GM19452 (cell line): Measurements from ENCODE around the gene GPR32.
"Not testable (repeated sequence)": the region's sequence is repeated elsewhere in the genome, so short reads cannot be mapped to it uniquely, and the experiment has no call there.

Experiments used
- ATAC-seq: cut with Tn5 transposase; IDR thresholded peaks from one replicate; pipeline ENCODE4 v1.9.1; 2021; ENCODE audit not compliant: unreplicated experiment

GPR32 gene

DNA sequence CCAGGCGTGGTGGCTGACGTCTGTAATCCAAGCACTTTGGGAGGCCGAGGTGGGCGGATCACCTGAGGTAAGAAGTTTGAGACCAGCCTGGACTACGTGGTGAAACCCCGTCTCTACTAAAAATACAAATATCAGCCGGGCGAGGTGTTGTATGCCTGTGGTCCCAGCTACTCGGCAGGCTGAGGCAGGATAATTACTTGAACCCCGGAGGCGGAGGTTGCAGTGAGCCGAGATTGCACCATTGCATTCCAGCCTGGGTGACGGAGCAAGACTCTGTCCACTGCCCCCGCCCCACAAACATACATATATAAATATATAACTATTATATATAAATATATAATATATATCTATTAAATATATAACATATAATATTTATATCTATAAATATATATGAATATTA, 23.1 kb upstream of the GPR32 start:
- ATAC-seq: not testable (repeated sequence)

DNA sequence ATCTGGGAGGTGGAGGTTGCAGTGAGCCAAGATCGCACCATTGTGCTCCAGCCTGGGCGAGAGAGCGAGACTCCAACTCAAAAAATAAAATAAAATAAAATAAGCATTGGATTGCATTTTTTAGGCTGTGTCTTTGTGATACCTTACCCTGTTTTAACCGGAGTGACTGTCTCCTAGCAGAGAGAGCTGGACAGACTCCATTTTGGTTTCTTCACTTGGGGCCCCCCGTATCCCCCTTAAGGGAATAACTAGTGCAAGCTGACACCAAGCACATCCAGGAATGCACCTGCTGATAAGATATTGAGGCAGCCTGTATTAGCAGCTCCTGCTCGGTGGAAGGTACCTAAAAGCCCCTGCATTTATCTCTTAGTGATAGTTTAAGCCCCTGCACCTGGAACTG, 20.8 kb upstream of the GPR32 start:
- no peak for ATAC-seq

DNA sequence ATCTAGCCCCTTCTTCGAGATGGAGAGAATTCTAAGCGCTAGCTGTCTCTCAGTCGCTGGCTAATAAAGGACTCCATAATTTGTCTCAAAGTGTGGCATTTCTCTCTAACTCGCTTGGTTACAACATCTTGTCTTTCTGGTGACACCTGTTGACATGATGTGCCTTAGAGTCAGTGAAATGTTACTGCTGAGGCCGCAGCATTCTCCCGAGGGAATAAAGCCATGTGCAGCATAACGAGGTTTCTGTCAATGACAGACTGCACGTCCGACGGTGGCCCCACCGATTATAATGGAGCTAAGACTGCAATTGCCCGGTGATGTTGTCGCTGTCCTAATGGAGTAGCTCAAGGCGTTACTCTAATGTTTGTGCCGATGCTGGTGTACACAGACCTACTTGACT, 20.3 kb upstream of the GPR32 start:
- no peak for ATAC-seq

DNA sequence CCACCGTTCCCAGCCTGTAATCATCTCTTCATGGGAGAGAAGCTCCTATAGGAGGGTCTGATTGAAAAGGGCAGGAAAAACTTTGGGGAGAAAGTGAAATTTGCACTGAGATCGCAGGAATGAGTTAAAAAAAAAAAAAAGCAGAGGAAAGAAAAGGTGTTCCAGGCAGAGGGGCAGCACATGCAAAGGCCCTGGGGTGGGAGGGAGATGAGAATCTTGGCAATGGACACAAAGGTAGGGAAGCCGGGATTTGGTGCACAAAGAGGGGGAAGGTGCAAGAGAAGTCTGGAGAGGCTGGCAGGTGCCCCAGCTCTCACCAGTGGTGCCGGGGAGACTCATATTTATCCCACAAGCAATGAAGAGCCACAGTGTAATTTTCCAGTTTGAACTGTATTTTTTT, 16.4 kb upstream of the GPR32 start:
- no peak for ATAC-seq

DNA sequence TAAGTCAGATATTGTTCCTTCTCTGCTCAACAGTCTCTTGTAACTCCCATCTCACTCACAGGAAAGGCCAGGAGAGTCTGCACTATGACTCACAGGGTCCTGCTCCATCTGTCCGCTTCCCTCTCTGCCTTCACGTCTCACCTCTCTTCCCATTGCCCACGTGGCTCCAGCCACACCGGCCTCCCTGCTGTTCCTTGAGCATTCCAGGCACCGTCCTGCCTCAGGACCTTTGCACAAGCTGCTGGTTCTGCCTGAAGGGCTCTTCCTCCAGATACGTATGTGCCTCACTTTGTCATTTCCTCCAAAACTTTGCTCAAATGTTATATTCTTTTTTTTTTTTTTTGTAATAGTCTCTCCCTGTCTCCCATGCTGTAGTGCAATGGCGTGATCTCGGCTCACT, 14.0 kb upstream of the GPR32 start:
- ATAC-seq: not testable (repeated sequence)

DNA sequence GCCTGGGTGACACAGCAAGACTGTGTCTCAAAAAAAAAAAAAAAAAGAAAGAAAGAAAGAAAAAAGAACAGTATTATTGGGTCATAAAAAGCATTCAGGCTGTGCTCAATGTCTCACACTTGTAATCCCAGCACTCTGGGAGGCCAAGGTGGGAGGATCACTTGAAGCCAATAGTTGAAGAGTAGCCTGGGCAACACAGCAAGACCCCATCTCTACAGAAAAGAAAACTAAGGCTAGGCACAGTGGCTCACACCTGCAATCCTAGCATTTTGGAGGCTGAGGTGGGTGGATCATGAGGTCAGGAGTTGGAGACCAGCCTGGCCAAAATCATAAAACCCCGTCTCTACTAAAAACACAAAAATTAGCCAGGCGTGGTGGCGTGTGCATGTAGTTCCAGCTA, 12.6 kb upstream of the GPR32 start:
- ATAC-seq: not testable (repeated sequence)

DNA sequence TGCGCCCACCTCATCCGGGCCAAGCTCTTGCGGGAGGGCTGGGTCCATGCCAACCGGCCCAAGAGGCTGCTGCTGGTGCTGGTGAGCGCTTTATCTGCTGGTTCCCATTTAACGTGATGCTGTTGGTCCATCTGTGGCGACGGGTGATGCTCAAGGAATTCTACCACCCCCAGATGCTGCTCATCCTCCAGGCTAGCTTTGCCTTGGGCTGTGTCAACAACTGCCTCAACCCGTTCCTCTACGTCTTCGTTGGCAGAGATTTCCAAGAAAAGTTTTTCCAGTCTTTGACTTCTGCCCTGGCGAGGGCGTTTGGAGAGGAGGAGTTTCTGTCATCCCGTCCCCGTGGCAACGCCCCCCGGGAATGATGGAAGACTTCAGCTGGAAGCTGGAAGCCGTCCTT, 11.2 kb upstream of the GPR32 start:
- not testable (repeated sequence) for ATAC-seq

DNA sequence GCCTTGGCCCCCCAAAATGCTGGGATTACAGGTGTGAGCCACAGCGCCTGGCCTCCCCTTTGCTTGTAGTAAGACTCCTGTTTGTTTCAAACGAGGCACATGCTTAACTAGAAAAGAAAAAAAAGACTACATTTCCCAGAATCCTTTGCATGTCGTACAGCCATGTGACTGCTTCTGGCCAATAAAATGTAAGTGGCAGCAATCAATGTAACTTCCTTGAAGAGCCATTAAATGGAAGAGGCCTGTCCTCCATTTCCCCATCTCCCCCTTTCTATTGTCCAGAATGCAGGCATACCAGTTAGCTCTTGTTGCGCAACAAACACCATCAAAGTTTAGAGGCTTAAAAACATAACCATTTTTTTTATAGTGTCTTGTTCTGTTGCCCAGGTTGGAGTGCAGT, 10.4 kb upstream of the GPR32 start:
- no peak for ATAC-seq

DNA sequence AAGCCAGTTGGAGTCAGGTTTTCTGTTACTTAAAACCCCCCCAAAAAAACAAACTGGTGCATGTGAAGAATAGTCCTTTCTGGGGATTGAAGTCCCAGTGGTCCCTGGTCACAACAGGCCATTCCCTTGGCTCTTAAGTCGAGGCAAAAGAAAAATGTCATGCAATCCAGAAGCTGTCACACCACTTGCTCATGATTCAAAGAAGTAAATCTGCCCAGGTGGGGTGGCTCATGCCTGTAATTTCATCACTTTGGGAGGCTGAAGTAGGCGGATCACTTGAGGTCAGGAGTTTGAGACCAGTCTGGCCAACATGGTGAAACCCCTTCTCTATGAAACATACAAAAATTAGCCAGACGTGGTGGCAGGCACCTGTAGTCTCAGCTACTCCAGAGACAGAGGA, 8.8 kb upstream of the GPR32 start:
- not testable (repeated sequence) for ATAC-seq

DNA sequence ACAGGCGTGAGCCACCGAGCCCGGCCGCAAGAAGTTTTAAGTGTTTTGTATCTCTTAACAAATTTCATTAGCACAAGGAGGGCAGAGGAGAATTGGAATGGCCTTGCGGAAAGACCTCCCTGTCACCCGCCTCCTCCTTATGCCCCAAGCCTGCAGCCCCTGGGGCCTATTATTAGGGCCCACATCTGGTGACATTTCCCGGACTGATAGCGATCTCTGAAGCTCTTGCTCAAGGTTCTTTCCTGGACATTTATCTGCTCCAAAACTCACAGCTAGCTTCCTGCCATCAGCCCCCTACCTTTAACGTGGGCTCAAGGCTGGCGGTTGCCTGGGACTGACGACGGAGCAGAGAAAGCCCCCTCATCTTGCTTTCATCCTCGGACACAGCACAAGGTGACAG, 6.7 kb upstream of the GPR32 start:
- not testable (repeated sequence) for ATAC-seq

DNA sequence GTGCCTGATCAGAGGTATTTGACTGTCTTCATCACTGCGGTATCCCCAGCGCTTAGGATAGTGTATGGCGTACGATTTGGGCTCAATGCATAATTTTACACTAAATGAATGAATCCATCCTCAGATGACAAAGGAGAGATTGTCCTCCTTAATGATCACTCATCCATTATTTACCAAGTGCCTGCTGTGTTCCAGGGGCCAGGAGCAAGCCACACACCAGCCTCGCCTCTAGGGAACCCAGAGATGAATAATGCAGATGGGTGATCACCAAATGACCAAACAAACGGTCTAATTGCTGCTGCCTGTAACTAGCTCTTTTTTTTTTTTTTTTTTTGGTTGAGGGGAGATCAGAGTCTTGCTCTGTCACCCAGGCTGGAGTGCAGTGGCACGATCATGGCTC, 5.9 kb upstream of the GPR32 start:
- ATAC-seq: no peak

DNA sequence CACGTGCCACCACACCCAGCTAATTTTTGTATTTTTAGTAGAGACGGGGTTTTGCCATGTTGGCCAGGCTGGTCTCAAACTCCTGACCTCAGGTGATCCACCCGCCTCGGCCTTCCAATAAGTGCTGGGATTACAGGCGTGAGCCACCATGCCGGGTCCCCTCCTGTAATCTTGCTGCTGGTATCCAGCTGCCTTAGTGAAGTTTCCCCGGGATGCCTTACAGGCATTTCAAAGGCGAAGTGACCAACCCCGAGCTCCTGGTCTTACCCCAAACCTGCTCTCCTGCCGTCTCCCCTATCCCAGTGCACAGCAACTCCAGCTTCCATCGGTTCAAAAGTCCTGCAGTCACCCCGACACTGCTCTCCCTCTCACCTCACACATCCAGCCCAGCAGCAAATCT, 3.5 kb upstream of the GPR32 start:
- not testable (repeated sequence) for ATAC-seq

DNA sequence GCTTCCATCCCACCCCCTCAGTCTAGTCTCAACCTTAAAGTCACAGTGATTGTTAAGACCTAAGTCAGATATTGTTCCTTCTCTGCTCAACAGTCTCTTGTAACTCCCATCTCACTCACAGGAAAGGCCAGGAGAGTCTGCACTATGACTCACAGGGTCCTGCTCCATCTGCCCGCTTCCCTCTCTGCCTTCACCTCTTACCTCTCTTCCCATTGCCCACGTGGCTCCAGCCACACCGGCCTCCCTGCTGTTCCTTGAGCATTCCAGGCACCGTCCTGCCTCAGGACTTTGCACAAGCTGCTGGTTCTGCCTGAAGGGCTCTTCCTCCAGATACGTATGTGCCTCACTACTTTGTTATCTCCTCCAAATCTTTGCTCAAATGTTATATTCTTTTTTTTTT, 3.0 kb upstream of the GPR32 start:
- not testable (repeated sequence) for ATAC-seq

DNA sequence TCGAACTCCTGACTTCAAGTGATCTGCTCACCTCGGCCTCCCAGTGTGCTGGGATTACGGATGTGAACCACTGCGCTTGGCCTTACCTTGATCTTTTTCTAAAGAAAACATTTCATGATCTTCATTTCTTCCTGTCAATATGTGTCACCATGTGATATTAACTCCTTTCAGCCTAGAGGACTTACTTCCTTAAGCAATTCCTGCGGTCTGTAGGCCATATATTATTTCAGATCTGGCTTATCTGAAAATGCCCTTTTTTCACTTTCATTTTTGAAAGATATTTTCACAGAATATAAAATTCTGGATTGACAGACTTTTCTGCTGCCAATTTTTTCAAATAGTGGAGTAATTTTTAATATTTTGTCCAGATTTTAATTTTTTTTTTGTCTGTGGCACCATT, 2.0 kb upstream of the GPR32 start:
- no peak for ATAC-seq

DNA sequence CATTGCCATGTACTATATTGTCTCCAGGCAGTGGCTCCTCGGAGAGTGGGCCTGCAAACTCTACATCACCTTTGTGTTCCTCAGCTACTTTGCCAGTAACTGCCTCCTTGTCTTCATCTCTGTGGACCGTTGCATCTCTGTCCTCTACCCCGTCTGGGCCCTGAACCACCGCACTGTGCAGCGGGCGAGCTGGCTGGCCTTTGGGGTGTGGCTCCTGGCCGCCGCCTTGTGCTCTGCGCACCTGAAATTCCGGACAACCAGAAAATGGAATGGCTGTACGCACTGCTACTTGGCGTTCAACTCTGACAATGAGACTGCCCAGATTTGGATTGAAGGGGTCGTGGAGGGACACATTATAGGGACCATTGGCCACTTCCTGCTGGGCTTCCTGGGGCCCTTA, 624 bp downstream of the GPR32 start:
- ATAC-seq: no peak

DNA sequence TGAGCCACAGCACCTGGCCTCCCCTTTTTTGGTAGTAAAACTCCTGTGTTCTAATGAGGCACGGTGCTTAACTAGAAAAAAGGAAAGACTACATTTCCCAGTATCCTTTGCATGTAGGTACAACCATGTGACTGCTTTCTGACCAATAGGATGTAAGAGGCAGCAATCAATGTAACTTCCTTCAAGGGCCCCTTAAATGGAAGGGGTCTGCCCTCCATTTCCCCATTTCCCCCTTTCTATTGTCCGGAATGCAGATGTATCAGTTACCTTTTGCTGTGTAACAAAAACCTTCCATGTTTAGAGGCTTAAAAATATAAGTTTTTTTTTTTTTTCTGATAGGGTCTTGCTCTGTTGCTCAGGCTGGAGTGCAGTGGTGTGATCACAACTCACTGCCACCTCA, 2.2 kb downstream of the GPR32 start:
- ATAC-seq: no peak

DNA sequence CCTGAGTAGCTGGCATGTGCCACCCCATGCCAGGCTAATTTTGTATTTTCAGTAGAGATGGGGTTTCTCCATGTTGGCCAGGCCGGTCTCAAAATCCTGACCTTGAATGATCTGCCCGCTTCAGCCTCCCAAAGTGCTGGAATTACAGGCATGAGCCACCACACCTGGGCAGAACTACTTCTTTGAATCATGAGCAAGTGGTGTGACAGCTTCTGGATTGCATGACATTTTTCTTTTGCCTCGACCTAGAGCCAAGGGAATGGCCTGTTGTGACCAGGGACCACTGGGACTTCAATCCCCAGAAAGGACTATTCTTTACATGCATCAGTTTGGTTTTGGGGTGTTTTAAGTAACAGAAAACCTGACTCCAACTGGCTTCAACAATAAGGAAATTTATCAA, 2.6 kb downstream of the GPR32 start:
- not testable (repeated sequence) for ATAC-seq

DNA sequence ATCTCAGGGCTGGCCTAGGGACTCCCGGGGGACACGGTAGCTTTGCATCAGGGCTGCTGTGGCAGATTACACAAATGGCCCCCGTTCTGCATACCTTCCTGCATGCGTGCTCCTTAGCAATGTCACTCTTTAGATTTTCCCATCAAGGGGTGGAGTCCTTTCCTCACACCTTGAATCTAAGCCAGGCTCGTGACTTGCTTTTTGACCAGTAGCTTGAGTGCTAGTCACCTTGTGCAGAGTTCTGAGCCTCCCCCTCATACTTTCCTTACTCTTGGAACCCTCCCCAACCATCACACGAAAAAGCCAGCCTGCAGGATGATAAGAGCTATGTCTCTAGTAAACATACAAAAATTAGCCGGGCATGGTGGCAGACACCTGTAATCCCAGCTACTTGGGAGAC, 3.2 kb downstream of the GPR32 start:
- not testable (repeated sequence) for ATAC-seq

DNA sequence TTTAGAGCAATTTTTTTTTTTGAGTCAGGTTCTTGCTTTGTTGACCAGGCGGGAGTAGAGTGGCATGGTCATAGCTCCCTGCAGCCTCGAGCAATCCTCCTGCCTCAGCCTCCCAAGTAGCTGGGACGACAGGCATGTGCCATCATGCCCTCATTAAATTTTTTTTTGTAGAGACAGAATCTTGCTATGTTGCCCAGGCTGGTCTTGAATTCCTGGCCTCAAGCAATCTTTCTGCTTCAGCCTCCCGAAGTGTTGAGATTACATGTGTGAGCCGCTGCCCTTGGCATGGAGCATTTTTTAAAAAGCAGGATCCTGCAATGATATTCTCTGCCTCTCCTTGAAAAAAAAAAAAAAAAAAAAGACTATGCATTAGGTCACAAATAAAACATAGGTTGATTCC, 5.9 kb downstream of the GPR32 start:
- ATAC-seq: no peak

DNA sequence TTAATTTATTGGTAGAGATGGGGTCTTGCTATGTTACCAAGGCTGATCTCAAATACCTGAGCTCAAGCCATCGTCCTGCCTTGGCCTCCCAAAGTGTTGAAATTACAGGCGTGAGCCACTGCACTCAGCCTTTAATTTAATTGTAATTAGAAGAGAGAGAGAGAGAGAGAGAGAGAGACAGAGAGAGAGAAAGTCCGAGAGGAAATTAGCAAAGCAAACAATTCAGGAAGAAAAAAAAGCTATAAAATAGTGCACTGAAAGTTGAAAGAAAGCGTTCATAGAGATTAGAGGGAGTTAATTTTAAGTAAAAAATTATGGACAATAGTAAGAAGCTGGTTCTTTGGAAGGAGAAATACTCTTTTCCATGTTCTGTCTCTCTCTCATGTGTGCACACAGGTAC, 7.0 kb downstream of the GPR32 start:
- ATAC-seq: no peak

DNA sequence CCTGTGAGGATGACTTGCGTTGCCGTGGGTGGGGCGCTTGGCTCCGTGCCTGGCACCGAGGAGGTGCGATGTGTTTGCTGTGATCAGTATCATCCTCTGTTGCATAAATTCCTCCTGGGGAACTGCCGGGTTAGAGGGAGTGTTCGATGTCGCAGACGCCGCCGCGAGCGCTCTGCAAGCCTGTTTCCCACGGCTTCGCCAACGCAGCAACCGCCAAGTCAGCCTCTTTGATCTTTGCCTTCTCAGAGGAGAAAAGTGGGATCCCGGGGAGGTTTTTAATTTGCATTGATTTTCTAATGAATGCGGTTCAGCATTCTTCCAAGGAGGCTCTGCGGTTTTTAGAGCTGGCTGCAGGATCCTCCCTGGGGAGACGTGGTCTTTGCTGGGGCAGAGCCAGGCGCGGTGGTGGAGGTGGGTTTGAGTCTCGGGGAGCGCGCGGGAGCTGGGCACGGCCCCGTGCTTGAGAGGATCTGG, 7.6 kb downstream of the GPR32 start:
- no peak for ATAC-seq

DNA sequence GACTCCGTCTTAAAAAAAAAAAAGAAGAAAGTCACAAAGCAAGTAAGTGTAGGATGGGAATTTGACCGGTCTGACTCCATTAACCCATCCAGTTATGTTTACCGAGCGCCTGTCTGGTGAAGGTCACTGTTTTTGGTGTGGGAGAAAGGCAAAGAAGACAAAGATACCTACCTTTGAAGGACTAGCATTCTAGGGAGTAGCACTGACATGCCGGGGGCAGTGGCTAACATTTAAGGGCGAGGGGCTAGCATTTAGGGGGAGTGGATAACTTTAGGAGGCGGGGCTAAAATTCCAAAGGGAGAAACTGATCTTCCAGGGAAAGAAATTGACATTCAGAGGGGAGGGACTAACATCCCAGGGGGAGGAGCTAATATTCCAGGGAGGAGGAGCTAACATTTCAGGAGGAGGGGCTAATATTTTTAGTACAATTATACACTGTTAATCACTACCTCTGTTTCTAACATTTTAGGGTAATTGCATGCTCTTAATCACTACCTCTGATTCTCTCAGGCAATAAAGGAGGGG, 8.7 kb downstream of the GPR32 start:
- no peak for ATAC-seq
